HTR-8/SVneo (cell line): ENCODE measurements around the gene MOCOS.

ENCODE experiments used
- DNase-seq: peaks from one replicate; pipeline ENCODE4 v3.0.0; 2011; ENCODE audit warnings: low spot score, mixed read lengths; ENCODE audit not compliant: insufficient read length
- FAIRE-seq: peaks from 2 replicates; lab custom pipeline; 2011; peaks lifted over from hg19 to GRCh38; lab: Jason Lieb, UNC

MOCOS gene

DNA sequence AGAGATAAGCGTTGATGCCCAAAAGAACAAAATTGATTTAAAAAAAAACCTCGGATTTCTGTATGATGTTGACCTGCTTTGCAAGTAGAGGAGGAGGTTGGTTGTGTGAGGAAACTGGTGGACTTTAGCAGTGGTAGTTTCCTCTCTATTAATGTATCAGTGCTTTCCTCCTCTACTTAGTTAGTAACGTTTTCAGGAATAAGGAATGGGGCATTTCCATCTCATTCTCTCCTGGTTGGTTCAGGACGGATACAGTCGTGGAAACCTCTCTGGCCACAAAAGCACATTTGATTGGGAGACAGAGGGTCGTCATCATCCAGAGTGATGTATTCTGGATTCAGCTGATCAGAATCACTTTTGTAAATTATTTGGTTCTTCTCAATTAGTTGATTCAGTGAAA lies 111.7 kb downstream of the MOCOS start:
- FAIRE-seq: no peak
- DNase-seq: no peak

DNA sequence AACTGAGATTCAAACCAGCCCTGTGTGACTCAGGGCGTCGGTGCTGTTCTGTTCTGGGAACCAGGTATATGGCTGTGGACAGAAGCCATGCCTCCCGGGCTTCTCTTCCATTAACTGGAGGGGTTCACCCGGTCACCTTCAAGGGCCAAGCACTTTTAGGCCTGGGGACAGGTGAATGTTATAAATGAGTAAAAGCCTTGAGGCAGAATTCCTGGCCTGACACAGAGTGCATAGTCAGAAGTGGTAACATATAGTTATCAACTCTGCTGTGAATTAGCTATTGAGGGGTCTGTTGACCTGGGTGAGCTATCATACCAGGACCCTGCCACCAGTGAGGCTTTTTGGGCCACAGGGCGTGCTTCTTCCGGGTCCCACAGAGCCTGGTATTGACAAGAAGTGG lies 112.9 kb downstream of the MOCOS start:
- DNase-seq (no peak), FAIRE-seq (no peak)

DNA sequence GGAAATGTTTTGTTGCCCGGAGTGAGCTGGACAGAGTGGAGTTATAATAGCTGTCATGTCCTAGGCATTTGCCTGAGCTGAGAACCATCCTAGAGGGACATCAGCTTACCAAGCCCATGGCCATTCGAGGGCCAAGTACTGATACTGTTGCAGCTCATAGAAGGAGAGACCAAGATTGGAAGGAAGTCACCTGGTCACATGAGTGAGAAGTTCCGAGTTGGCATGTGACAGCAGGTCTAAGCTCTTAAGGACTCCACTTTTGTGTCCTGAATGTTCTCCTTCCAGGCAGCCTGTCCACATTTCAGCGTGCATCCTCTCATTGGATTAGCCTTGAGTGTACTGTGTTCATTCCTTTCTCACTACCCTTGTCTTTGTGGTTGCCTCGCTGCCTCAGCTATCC lies 114.6 kb downstream of the MOCOS start:
- DNase-seq: no peak
- no peak for FAIRE-seq

DNA sequence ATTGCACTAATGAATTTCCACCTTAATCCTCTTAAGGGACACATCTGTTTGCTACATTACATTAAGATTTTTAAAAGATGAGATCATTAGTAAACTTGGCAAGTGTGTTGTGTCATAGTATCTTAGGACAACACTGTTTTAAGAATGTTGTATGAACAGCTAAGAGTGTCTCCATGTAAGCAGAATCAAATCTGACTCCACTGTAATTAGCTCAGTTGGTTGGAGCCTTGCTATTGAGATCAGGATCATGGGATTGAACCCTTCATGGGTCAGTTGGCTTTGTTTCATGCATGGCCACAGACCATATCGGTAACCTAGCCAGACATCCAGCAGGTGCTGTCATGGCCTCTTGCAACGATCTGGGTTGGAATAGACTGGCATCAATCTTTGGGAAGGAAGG lies 115.4 kb downstream of the MOCOS start:
- no peak for FAIRE-seq
- DNase-seq: no peak

DNA sequence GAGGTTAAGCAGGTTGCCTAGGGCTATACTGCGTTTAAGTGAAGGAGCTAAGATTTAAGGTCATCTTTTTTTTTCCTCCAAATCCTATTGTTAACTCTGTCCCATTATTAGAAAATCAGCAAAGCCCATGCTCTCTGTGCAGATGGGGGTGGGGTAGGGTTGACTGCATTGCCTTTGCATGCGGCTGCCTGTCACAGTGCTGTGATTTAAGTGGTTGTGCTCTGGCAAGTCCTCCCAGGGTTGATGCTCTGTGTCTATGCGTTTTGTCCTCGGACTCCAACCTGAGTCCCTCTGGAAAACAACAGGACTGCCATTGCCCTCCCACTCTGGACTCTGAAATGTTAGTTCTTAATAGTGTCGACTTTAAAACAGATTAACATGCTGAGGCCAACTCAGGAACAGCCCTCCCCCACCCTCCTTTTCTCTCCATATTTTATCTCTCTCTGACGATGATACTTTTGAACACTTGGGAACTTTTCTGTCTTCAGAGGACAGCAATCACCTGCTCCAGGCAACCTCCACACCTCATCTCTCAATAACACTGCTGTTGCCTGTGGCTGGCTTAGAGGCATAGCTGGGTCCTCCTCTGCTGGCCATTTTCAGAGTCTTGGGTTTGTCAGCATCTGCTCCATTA lies 116.0 kb downstream of the MOCOS start:
- no peak for DNase-seq
- FAIRE-seq: no peak

DNA sequence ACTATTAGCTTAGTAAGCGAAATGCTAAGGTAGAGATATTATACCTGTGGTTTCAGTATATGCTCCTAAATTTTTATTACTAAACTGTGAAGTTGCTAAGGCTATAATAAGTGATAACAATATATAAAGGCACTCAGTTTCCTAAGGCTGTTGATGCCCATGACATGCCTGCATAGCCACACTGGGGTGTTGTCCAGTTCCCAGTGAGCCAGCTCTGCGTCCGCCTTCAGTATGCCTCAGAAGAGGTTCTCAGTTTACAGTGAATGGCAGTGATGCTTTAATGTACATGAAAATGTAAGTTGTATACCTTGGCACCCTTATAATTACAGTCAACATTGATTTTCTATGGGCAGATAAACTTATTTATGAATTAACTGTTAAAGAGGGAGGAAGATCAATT lies 117.4 kb downstream of the MOCOS start:
- FAIRE-seq (no peak), DNase-seq (no peak)

DNA sequence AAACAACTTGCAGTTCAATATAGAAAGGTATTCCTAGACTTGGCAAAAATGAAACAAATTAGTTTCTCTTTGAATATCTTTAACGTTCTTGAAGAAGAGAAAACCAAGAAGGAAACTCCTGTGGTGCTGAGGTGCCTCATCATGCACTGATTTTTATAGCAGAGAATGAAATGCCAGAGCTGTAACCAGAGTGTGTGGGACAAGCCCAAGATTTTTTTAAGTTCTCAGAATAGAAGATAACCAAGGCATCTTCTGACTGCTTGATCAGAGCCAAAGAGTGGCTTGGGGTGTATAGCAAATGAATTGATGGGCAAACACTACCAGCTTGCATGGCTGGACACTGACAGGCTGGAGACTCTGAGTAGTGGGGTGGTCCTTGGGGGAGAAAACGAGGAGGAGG lies 118.1 kb downstream of the MOCOS start:
- FAIRE-seq: no peak
- no peak for DNase-seq

DNA sequence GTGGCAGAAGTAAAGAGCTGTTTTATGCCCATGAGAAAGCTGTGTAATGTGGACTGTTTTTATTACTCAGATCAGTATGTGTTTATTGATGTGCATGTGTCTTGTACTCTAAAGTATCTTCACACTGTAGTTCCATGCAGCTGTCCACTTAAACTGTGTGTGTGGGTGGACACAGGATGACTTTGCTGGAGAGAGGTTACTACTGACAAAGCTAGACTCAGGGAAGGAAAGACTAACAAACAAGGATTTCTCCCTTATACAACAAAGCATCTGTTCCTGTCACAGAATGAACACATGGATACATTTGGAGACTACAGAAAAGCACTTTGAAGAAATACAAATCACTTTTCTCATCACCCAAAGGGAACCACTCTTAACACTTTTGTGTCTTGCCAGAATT lies 120.2 kb downstream of the MOCOS start:
- DNase-seq (no peak), FAIRE-seq (no peak)

DNA sequence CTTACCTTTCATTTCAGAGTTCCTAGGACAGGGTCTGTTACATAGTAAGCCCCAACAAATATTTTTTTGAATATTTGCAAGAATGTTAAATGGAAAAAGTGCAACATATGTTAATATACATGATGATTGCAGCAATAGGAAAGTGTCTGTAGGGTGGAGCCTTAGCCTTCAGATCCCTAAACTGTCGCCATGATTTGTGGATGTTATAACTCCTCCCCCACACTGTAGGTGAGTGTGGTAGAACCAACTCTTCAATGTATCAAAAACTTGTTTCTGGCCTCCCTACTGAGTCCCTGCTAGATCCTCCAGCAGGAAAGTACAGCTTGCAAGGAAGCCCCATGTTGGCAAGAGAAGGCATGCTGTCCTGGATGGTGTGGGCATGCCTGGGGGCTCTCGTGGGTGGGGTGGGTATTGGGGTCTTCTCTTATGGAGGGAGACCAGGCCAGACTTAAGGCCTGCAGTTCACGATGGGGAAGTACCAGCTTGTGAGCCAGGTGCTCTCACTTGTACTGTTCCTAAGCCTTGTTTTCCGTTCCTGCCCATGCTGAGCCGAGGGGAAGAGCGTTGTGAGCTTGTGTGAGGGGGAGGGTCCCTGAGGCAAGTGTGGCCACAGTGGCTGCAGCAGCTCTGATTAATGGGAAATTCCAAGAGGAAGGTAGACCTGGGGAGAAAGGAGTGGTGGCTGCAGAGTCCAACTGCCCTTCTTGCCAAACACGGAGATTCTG lies 121.6 kb downstream of the MOCOS start:
- FAIRE-seq (no peak), DNase-seq (no peak)

DNA sequence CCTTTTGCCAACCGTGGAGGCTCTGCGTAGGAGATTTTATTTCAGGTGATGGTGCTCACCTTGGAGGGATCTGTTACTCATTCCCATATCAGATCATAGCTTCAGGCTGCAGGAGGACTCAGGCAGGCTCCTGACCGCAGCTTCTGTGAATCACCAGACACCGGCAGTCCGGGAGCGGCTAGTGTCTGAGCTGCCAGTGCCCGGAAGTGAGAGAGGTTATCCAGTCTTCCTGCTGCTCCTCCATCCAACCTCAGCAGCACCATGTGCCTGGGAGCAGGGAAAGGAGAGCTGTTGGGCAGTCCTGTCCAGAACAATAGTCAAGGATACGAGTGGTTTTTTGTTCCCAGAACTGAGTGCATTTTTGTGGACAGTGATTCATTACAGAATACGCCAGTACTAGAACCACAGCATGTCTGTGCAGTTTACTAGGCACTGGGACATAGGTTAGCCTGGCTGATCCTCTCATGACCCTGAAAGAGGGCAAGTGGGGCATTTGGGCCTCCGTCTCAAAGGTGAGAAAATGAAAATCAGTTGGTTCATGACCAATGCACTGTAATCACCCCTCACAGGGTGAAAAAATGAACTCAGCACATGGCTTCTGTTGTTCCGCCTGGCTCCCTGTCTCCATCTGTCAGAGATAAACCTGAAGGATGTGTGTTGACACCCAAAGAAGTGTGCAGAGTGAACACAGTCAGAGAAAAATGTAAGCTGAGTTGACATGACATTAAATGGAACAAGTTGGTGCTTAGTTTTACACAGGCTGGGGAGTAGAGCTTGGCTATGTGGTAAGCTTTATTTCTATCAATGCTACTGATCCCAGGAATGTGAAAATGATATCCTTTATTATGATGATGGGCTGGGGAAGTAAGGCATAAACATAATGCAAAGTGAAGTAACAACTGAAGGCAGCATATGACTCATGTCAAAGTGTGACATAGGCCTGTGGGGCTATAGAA lies 122.4 kb downstream of the MOCOS start:
- DNase-seq: peak; percentile 49

DNA sequence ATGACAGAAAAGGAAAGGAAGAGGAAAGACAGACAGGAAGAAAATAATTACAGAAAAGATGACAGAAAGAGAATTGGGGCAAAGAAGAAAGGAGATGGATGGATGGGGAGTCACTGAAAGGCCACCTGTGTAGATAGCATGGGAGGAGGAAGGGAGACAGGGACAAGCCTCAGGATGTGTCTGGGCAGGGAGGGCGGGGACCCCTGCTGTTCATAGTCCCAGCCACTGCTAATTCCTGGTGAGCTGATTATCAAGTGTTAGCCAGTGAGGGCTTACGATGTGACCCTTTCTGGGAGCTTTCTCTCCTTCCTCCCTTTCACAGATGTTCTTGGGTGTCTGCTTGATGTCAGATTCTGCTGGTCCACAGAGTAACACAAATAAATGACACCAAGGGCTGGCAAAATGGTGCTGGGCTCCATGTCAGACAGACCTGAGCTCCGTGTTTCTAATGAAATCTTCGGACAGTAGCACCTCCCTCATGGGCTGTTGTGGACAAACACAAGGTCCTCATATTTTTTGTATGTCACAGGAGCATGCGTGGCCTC lies 123.8 kb downstream of the MOCOS start:
- DNase-seq (no peak), FAIRE-seq (no peak)

More for the DNA sequence above, 122.4 kb downstream of the MOCOS start:
- no peak for FAIRE-seq

DNA sequence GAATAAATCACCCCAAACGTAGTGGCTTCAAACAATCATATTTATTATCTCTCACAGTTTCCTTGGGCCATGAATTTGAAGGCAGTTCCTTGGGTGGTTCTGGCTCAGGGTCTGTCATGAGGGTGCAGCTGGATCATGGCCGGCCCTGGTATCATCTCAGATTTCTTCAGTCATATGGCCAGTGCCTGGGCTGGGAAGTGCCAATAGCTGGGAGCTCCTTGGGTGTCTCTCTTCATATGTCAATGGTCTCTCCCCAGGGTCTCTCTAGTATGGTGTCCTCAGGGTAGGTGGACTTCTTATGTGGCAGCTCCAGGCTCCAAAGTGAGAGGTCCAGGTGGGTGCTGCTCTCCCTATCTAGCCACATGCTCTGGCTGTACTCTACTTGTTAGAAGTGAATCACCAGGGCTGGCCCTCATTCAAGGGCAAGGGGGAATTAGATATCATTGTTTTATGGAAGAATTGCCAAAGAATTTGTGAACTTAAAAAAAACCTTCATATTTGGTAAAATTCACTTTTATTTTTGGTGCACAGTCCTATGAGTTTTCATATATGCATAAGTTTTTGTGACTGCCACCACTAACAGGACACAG lies 125.6 kb downstream of the MOCOS start:
- no peak for FAIRE-seq
- DNase-seq: no peak

DNA sequence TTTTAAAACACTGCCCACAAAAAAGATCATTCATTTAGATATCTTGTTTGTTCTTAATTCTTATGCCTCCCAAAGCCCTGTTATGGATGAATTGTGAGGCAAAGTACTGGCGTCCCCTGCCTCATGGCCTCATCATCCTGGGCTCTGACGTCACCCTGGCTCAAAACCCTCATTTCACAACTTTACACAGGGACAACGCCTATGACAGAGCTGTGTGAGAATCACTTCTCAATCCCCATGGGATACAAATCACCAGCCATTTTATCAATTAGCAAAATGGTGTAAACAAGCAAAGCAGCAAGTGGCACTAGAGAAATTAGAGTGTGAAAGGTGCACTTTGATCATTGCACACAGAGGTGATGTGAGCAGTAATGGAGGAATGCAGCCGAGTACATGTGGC lies 126.8 kb downstream of the MOCOS start:
- no peak for DNase-seq
- FAIRE-seq: no peak

DNA sequence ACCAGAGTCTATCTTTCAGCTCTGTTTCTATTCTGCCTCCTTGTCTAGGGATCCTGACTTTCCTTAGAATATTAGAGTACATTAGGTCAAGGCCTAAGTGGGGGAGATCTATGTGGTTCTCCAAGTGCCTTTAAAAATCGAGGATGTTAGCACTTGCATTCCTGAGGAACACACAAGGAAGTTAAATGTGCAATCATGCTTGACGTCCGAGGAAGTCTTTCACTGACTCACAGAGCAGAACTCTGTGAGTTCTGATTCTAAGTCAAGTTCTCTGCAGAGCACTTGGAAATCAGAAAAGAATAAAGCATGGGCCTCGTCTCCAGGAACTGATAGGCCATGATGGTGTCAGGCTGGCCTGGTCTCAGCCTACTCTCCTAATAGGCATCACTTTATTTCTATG lies 127.5 kb downstream of the MOCOS start:
- no peak for DNase-seq
- no peak for FAIRE-seq

DNA sequence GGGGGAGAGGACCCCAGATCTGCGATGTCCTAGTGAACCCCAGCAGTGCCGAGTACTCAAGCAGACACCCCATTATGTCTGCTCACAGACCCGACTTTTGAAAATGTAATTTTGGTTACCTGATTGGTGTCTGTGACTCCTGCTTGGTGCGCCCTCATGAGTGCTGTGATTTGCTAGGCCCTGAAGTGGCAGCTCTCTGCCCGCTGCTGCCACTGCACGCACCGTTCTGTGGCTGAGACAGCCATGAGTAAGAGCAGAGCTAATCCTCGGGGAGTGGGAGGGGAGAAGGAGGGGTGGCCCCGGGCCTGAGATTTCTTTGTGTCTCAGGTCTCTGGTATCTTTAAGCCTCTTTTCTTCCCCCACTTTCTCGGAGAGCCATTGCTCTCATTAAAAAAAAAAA lies 128.4 kb downstream of the MOCOS start:
- FAIRE-seq (no peak), DNase-seq (no peak)

DNA sequence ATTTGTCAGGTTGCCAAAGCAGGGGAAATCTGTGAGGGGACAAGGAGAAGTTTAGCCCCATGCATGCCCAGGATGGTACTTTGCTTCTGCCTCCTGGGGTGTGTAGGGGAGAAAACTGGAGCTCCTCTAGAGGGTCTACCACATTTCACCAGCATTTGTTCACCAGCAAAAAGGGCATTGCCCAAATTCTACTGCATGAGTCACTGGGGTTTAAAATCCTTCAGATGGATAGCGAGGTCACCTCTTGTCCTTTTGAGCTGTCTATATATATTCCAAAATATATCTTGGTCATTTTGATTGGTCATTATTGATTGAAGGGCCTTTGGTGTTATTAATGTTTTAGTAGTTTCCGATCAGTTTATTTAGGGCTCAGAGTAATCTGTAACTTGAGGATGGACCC lies 128.9 kb downstream of the MOCOS start:
- DNase-seq (no peak), FAIRE-seq (no peak)
